GM10266 (cell line): Measurements from ENCODE around the gene DISC1.
"Not testable (repeated sequence)": the region's sequence is repeated elsewhere in the genome, so short reads cannot be mapped to it uniquely, and the experiment has no call there.

ENCODE experiments used
- DNase-seq: peaks from one replicate; pipeline ENCODE4 v3.0.0; 2012; ENCODE audit errors: extremely low spot score
- CTCF ChIP-seq: IDR thresholded peaks from 2 replicates; pipeline ENCODE4 v1.5.1; 2012; ENCODE audit warnings: mild to moderate bottlenecking, low read depth; ENCODE audit not compliant: control insufficient read depth, insufficient read depth; ENCODE audit errors: missing control alignments

DISC1 gene

GRCh38 chr1:231642618-231643017, 16.0 kb downstream of the DISC1 start:
- DNase-seq = no peak
- TF ChIP-seq CTCF = no peak

- DNase-seq = no peak
- TF ChIP-seq CTCF = no peak
These were observed 16.7 kb downstream of the DISC1 start for GRCh38 chr1:231643071-231643934.

- TF ChIP-seq CTCF = no peak
- DNase-seq = no peak
These were observed 17.3 kb downstream of the DISC1 start for GRCh38 chr1:231643935-231644237.

- not testable (repeated sequence) for DNase-seq
These were observed 19.0 kb downstream of the DISC1 start for GRCh38 chr1:231645634-231646033.

- DNase-seq = not testable (repeated sequence)
These were observed 19.6 kb downstream of the DISC1 start for GRCh38 chr1:231646165-231646564.

- DNase-seq = not testable (repeated sequence)
These were observed 25.2 kb downstream of the DISC1 start for GRCh38 chr1:231651621-231652260.

GRCh38 chr1:231653632-231654031, 27.0 kb downstream of the DISC1 start:
- DNase-seq = no peak
- TF ChIP-seq CTCF = no peak

- DNase-seq = no peak
- TF ChIP-seq CTCF = no peak
These were observed 30.2 kb downstream of the DISC1 start for GRCh38 chr1:231656741-231657140.

GRCh38 chr1:231658223-231658622, 31.6 kb downstream of the DISC1 start:
- DNase-seq = not testable (repeated sequence)
